Effector CD8-positive, alpha-beta T cell (primary cell): ENCODE measurements around the gene TBCA.

Source experiments
- DNase-seq: peaks from one replicate; lab custom pipeline; 2025; lab: John Stamatoyannopoulos, UW

TBCA gene

GRCh38 chr5:77642738-77643653, 133.1 kb downstream of the TBCA start:
- DNase-seq = no peak

GRCh38 chr5:77641963-77642737, 134.0 kb downstream of the TBCA start:
- DNase-seq = no peak

- no peak for DNase-seq
Measured at GRCh38 chr5:77641397-77641943, 134.7 kb downstream of the TBCA start.
